Thoracic aorta (tissue), 2 donors: ENCODE measurements around the gene FAM90A1. TPM values are rescaled to one million over a fixed set of nuclear protein-coding genes. Genes with fewer than 3 reads are reported as not detected.
"Not testable (repeated sequence)": the region's sequence is repeated elsewhere in the genome, so short reads cannot be mapped to it uniquely, and the experiment has no call there.

ENCODE experiments used
- ATAC-seq: fragments of 150-250 bp; one replicate; pipeline ENCODE4 v1.8.0; 2017; ENCODE audit warnings: low read depth; ENCODE audit not compliant: insufficient number of reproducible peaks, low FRiP score
- DNase-seq: peaks from one replicate; pipeline ENCODE4 v3.0.0-alpha.2; 2020; ENCODE audit warnings: low spot score
- H3K27ac ChIP-seq, 2 donors: fragments of 200-600 bp; sonication (generic); 1 replicate in 1 of 2; 2 replicates in 1 of 2; pipeline ENCODE4 v1.5.1; 2016; ENCODE audit warnings: mild to moderate bottlenecking in 2 of 2, moderate library complexity in 2 of 2
- H3K27me3 ChIP-seq: fragments of 200-600 bp; sonication (generic); replicated peaks from 2 replicates; pipeline ENCODE4 v1.6.0; 2016; ENCODE audit warnings: mild to moderate bottlenecking; ENCODE audit not compliant: insufficient read depth
- H3K36me3 ChIP-seq: fragments of 200-600 bp; sonication (generic); one replicate; pipeline ENCODE4 v1.5.1; 2016
- H3K4me1 ChIP-seq, 2 donors: fragments of 200-600 bp; sonication (generic); 1 replicate in 1 of 2; 2 replicates in 1 of 2; pipeline versions ENCODE4 v1.5.1 to v1.6.0; 2016; ENCODE audit warnings: low read depth in 2 of 2, mild to moderate bottlenecking in 1 of 2; ENCODE audit not compliant: control insufficient read depth in 1 of 2
- H3K4me3 ChIP-seq: fragments of 200-600 bp; sonication (generic); 2 replicates; pipeline ENCODE4 v1.5.1; 2016; ENCODE audit warnings: mild to moderate bottlenecking
- H3K9me3 ChIP-seq: fragments of 200-600 bp; sonication (generic); 2 replicates; pipeline ENCODE4 v1.5.1; 2016
- total RNA-seq, 2 donors: library from RNA; depleted of rRNA; stranded (reverse); fragments of >200 nt; gene quantifications; one replicate each; pipeline versions ENCODE4 v1.1.0 to v1.2.3, GENCODE V29; 2016
- TF ChIP-seq, protein P1 (sequence below): fragments of 200-600 bp; sonication (generic); IDR thresholded peaks from one replicate; pipeline ENCODE4 v1.5.1; 2019; ENCODE audit warnings: antibody characterized with exemption

The FAM90A1 gene
- total RNA-seq, 2 donors from 2014 or later = not detected

DNA sequence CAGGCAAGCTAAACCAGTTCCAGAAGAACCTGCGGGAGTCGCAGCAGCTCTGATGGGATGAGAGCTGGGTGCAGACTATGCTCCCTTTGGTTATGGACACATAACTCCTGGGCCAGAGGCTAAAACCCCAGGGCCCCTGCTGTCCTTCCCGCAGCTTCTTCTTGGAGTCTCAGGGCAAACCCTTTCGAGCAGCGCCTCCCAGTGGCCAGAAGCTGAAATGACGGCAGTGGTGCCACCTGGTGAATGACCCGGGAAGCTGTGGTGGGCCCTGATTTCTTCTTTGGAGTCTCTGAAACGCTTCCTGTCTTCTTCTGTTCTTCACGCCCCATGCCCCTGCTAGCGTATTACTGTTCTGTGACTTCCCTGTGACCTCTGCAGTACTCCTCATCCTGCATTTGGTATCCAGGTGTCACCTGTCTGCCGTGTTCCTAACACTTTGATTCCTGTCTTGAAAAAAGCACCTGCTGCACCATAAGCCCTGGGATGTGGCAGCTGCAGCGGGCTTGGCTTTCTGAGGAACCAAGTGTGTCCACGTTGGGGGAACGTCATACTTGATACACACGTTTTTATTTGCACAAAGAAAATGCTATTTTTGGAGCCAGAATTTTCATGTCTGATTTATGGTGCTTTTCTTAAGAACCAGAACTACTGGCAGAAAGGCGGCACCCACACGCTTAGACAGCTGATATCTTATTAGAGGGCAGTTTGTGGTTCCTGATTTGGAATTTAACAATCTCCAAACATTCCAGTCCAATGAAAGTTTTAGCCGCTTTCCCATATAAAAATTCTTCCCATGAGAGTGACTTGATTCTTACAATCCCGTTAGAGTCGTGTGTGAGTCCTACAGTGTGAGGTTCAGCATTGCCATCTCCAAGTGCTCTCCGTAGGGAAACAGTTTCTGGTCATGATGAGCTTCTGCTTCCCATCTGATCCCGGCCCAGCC, 4.5 kb upstream of the FAM90A1 start:
- H3K27me3 ChIP-seq, ATAC-seq, DNase-seq, H3K4me1 ChIP-seq, H3K36me3 ChIP-seq, H3K9me3 ChIP-seq: not testable (repeated sequence)
- TF ChIP-seq, protein P1, sequence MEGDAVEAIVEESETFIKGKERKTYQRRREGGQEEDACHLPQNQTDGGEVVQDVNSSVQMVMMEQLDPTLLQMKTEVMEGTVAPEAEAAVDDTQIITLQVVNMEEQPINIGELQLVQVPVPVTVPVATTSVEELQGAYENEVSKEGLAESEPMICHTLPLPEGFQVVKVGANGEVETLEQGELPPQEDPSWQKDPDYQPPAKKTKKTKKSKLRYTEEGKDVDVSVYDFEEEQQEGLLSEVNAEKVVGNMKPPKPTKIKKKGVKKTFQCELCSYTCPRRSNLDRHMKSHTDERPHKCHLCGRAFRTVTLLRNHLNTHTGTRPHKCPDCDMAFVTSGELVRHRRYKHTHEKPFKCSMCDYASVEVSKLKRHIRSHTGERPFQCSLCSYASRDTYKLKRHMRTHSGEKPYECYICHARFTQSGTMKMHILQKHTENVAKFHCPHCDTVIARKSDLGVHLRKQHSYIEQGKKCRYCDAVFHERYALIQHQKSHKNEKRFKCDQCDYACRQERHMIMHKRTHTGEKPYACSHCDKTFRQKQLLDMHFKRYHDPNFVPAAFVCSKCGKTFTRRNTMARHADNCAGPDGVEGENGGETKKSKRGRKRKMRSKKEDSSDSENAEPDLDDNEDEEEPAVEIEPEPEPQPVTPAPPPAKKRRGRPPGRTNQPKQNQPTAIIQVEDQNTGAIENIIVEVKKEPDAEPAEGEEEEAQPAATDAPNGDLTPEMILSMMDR = peak; percentile 59
- Histone ChIP-seq H3K4me3 (peak overlapping the region; percentile 1), H3K27ac (peak overlapping the region in 1 of 2 donors; percentile 34)

- H3K9me3 ChIP-seq, DNase-seq, H3K4me3 ChIP-seq, H3K4me1 ChIP-seq, H3K27ac ChIP-seq, ATAC-seq, H3K36me3 ChIP-seq, H3K27me3 ChIP-seq: not testable (repeated sequence)
Observed at GRCh38 chr12:8231049-8231448, 3.6 kb upstream of the FAM90A1 start.

DNA sequence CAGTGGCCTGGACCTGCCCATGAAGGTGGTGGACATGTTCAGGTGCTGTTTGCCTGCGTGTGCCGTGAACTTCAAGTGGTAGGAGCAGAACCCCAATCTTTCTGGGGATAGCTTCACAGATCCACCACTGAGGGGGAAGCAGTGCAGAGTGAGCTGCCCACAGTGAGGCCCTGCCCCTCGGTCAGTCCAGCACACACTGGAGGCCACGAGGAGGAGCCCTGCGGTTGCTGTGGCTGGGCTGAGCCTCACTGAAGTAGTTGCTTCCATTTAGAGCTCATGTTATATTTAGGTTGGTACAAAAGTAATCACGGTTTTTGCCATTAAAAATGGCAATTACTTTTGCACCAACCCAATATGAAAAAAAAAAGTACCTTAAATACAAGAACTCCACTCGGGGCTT, 2.1 kb upstream of the FAM90A1 start:
- DNase-seq, ATAC-seq, H3K4me3 ChIP-seq, H3K27ac ChIP-seq, H3K36me3 ChIP-seq, H3K4me1 ChIP-seq, H3K9me3 ChIP-seq, H3K27me3 ChIP-seq: not testable (repeated sequence)

- not testable (repeated sequence) for H3K27me3 ChIP-seq, H3K36me3 ChIP-seq, DNase-seq, H3K4me1 ChIP-seq, H3K9me3 ChIP-seq, ATAC-seq, H3K4me3 ChIP-seq, H3K27ac ChIP-seq
Observed at GRCh38 chr12:8228607-8229006, 1.2 kb upstream of the FAM90A1 start.

DNA sequence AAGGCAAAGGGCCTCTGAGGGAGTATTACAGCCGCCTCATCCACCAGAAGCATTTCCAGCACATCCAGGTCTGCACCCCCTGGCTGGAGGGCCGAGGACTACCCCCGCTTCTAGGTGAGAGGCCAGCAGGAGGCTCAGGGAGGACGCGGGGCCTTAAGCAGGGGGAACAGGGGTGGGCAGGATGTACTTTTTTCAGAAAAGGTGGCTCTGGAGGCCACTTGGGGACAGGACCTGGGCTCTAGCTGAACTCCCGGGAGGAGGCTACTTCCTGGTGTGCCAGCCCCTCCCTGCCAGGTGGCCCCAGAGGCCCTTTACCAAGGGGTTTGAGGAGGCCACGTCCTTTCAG, 287 bp upstream of the FAM90A1 start:
- not testable (repeated sequence) for DNase-seq, ATAC-seq, H3K36me3 ChIP-seq, H3K9me3 ChIP-seq, H3K27me3 ChIP-seq, H3K4me1 ChIP-seq, H3K27ac ChIP-seq
- peak overlapping the region; percentile 65 for H3K4me3 ChIP-seq

- H3K36me3 ChIP-seq = no peaks in the 10 kb centered on the region
- no peak overlapping the region for H3K27ac ChIP-seq
- H3K27me3 ChIP-seq = no peaks in the 10 kb centered on the region
- ATAC-seq = no peak
- TF ChIP-seq, protein P1 = no peak
- no peak for DNase-seq
- H3K9me3 ChIP-seq = no peaks in the 10 kb centered on the region
- no peak overlapping the region for H3K4me3 ChIP-seq
- H3K4me1 ChIP-seq = peaks cover 0 to under 1% of the 10 kb centered on the region in 2 donors
Observed at GRCh38 chr12:8226355-8226754, 1.1 kb downstream of the FAM90A1 start.

- not testable (repeated sequence) for H3K4me1 ChIP-seq, H3K36me3 ChIP-seq, DNase-seq, H3K4me3 ChIP-seq, H3K27me3 ChIP-seq, H3K9me3 ChIP-seq, H3K27ac ChIP-seq, ATAC-seq
Observed at GRCh38 chr12:8224782-8225181, 2.6 kb downstream of the FAM90A1 start.

- H3K9me3 ChIP-seq, H3K27me3 ChIP-seq, DNase-seq, ATAC-seq, H3K36me3 ChIP-seq, H3K4me1 ChIP-seq, H3K4me3 ChIP-seq, H3K27ac ChIP-seq: not testable (repeated sequence)
Observed at GRCh38 chr12:8223646-8224045, 3.8 kb downstream of the FAM90A1 start.

DNA sequence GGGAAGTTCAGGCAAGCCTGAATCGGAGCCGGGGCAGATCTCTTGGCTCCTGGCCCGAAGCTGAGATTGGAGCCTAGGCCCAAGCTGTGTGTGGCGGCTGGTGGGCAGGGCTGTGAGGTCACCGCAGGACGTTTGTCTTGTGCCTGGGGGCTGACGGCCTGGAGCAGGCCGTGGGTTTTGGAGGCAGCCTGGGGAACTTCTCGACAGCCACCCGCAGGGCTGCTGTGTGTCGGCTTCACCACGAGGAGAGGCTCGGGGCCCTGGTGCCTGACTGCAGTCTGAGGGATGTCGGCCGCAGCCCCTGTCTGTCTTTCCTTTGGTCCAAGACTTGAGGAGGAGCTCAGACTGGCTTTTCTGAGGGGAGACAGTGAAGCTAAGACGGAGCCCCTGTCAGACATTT, 5.1 kb downstream of the FAM90A1 start:
- not testable (repeated sequence) for H3K27ac ChIP-seq, H3K36me3 ChIP-seq, H3K27me3 ChIP-seq, ATAC-seq, DNase-seq, H3K4me1 ChIP-seq, H3K4me3 ChIP-seq, H3K9me3 ChIP-seq

DNA sequence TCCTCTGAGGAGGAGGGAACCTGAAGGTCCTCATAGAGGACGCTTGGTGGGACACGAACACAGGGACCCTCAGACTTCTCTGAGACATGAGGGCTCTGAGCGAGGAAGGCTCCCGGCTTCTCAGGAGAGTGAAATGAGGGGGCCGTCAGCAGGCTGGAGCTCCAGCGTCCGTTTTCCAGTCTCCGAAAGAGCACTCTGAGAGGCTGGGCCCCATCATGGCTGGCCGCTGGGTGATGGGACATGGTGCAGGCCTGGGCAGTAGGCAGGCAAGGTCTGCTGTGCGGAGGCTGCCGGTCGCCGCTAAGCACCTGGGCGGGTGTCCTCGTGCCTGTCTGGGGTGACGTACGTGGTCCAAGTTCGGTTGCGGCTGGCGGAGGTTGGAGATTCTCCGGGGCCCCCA, 5.6 kb downstream of the FAM90A1 start:
- H3K27ac ChIP-seq, DNase-seq, H3K36me3 ChIP-seq, ATAC-seq, H3K4me1 ChIP-seq, H3K4me3 ChIP-seq, H3K27me3 ChIP-seq, H3K9me3 ChIP-seq: not testable (repeated sequence)

- H3K4me1 ChIP-seq, ATAC-seq, H3K27me3 ChIP-seq, H3K9me3 ChIP-seq, H3K36me3 ChIP-seq, H3K4me3 ChIP-seq, H3K27ac ChIP-seq, DNase-seq: not testable (repeated sequence)
Observed at GRCh38 chr12:8221375-8221774, 6.0 kb downstream of the FAM90A1 start.
